SHP77 treated with DMSO at 0.1 percent for 48 hours (cell line): Measurements from ENCODE around the gene FAM43B.

Source experiments
- DNase-seq: peaks from one replicate; lab custom pipeline; 2025; lab: John Stamatoyannopoulos, UW

The FAM43B gene

GRCh38 chr1:20552728-20553445, 514 bp downstream of the FAM43B start:
- DNase-seq, result no peak

GRCh38 chr1:20555025-20555757, 2.8 kb downstream of the FAM43B start:
- no peak for DNase-seq

- DNase-seq, result no peak
Observed at GRCh38 chr1:20555758-20556120, 3.4 kb downstream of the FAM43B start.

- DNase-seq, result no peak
Observed at GRCh38 chr1:20558191-20558590, 5.8 kb downstream of the FAM43B start.

- DNase-seq, result no peak
Observed at GRCh38 chr1:20560966-20561365, 8.6 kb downstream of the FAM43B start.

GRCh38 chr1:20565234-20565633, 12.9 kb downstream of the FAM43B start:
- no peak for DNase-seq

GRCh38 chr1:20569523-20570098, 17.2 kb downstream of the FAM43B start:
- no peak for DNase-seq

- DNase-seq, result no peak
Observed at GRCh38 chr1:20571427-20571826, 19.1 kb downstream of the FAM43B start.

- no peak for DNase-seq
Observed at GRCh38 chr1:20573987-20574386, 21.6 kb downstream of the FAM43B start.

GRCh38 chr1:20574686-20575540, 22.5 kb downstream of the FAM43B start:
- DNase-seq, result peak; percentile 28

GRCh38 chr1:20575541-20576336, 23.4 kb downstream of the FAM43B start:
- DNase-seq, result no peak

- no peak for DNase-seq
Observed at GRCh38 chr1:20578062-20578461, 25.7 kb downstream of the FAM43B start.

GRCh38 chr1:20578721-20579395, 26.5 kb downstream of the FAM43B start:
- DNase-seq, result no peak

- DNase-seq, result no peak
Observed at GRCh38 chr1:20584890-20585289, 32.5 kb downstream of the FAM43B start.

GRCh38 chr1:20586953-20587660, 34.7 kb downstream of the FAM43B start:
- DNase-seq, result no peak

GRCh38 chr1:20587661-20588053, 35.3 kb downstream of the FAM43B start:
- no peak for DNase-seq

- DNase-seq, result no peak
Observed at GRCh38 chr1:20588634-20589225, 36.4 kb downstream of the FAM43B start, which contains the start of gene CDA. Gene CDA (plus strand): TSS chr1:20589097. CDS start chr1:20589130, 33 bp downstream.

- DNase-seq, result no peak
Observed at GRCh38 chr1:20589331-20590278, 37.2 kb downstream of the FAM43B start.
